Stimulated activated memory B cell treated with anti-CD40 and anti-IgM and Interleukin-4, amounts not matched to agents 10 μg/mL and 1 μg/mL and 100 μg/mL, for 72 hours (primary cell): Measurements from ENCODE around the gene ATP6V1B1.
A peak's percentile ranks its signal among the peaks of the same experiment; 100 is the strongest.

Experiments
- ATAC-seq: fragments of 150-1000 bp; cut with Tn5 transposase; 2 replicates; pipeline ENCODE4 v1.10.0; 2021
- H3K27ac Mint-ChIP-seq: one replicate; pipeline ENCODE4 v1.8.0; 2022; ENCODE audit warnings: mild to moderate bottlenecking, mixed read lengths
- H3K27me3 Mint-ChIP-seq: one replicate; pipeline ENCODE4 v1.8.0; 2022; ENCODE audit warnings: mixed read lengths
- H3K36me3 Mint-ChIP-seq: one replicate; pipeline ENCODE4 v1.8.0; 2022; ENCODE audit warnings: mixed read lengths
- H3K4me1 Mint-ChIP-seq: one replicate; pipeline ENCODE4 v1.8.0; 2022; ENCODE audit warnings: mixed read lengths
- H3K4me3 Mint-ChIP-seq: one replicate; pipeline ENCODE4 v1.8.0; 2022; ENCODE audit warnings: mild to moderate bottlenecking, moderate library complexity, mixed read lengths
- H3K9me3 Mint-ChIP-seq: one replicate; pipeline ENCODE4 v1.8.0; 2022; ENCODE audit warnings: mixed read lengths

Gene ATP6V1B1

GRCh38 chr2:70907130-70908057 is 28.3 kb upstream of the ATP6V1B1 start:
- no peak overlapping the region for H3K27ac Mint-ChIP-seq
- no peaks in the 10 kb centered on the region for H3K36me3 Mint-ChIP-seq
- H3K4me3 Mint-ChIP-seq, result peak overlapping the region; percentile 66
- ATAC-seq, result no peak
- peaks cover 21% of the 10 kb centered on the region for H3K4me1 Mint-ChIP-seq
- peaks cover 77% of the 10 kb centered on the region for H3K27me3 Mint-ChIP-seq
- H3K9me3 Mint-ChIP-seq, result no peaks in the 10 kb centered on the region

- no peaks in the 10 kb centered on the region for H3K4me1 Mint-ChIP-seq
- no peak for ATAC-seq
- H3K27me3 Mint-ChIP-seq, result peaks cover 53% of the 10 kb centered on the region
- no peak overlapping the region for H3K4me3 Mint-ChIP-seq
- no peak overlapping the region for H3K27ac Mint-ChIP-seq
- peaks cover 2% of the 10 kb centered on the region for H3K9me3 Mint-ChIP-seq
- H3K36me3 Mint-ChIP-seq, result no peaks in the 10 kb centered on the region
Measured at GRCh38 chr2:70916291-70916690, 19.4 kb upstream of the ATP6V1B1 start.

GRCh38 chr2:70918016-70918415 is 17.7 kb upstream of the ATP6V1B1 start:
- ATAC-seq, result no peak
- Mint-ChIP-seq H3K4me1 (no peaks in the 10 kb centered on the region), H3K27me3 (peaks cover 55% of the 10 kb centered on the region), H3K9me3 (peaks cover 2% of the 10 kb centered on the region), H3K36me3 (no peaks in the 10 kb centered on the region), H3K27ac (no peak overlapping the region), H3K4me3 (no peak overlapping the region)

- Mint-ChIP-seq H3K4me1 (no peaks in the 10 kb centered on the region), H3K27me3 (peaks cover 67% of the 10 kb centered on the region), H3K36me3 (no peaks in the 10 kb centered on the region), H3K9me3 (peaks cover 2% of the 10 kb centered on the region), H3K27ac (no peak overlapping the region), H3K4me3 (no peak overlapping the region)
- peak; percentile 56 for ATAC-seq
Measured at GRCh38 chr2:70919672-70920366, 15.9 kb upstream of the ATP6V1B1 start.

- no peak overlapping the region for H3K4me3 Mint-ChIP-seq
- no peaks in the 10 kb centered on the region for H3K36me3 Mint-ChIP-seq
- H3K27me3 Mint-ChIP-seq, result peaks cover 68% of the 10 kb centered on the region
Measured at GRCh38 chr2:70920367-70920715, 15.4 kb upstream of the ATP6V1B1 start.

GRCh38 chr2:70921031-70921430 is 14.7 kb upstream of the ATP6V1B1 start:
- Mint-ChIP-seq H3K27ac (no peak overlapping the region), H3K36me3 (no peaks in the 10 kb centered on the region), H3K4me1 (no peaks in the 10 kb centered on the region), H3K9me3 (peaks cover 2% of the 10 kb centered on the region), H3K27me3 (peaks cover 63% of the 10 kb centered on the region), H3K4me3 (no peak overlapping the region)
- ATAC-seq, result no peak

More at GRCh38 chr2:70920367-70920715, 15.4 kb upstream of the ATP6V1B1 start:
- peaks cover 2% of the 10 kb centered on the region for H3K9me3 Mint-ChIP-seq
- H3K27ac Mint-ChIP-seq, result no peak overlapping the region
- no peak for ATAC-seq
- H3K4me1 Mint-ChIP-seq, result no peaks in the 10 kb centered on the region

- ATAC-seq, result no peak
- no peak overlapping the region for H3K27ac Mint-ChIP-seq
- H3K27me3 Mint-ChIP-seq, result peaks cover 63% of the 10 kb centered on the region
Measured at GRCh38 chr2:70921839-70922234, 13.9 kb upstream of the ATP6V1B1 start.

GRCh38 chr2:70922235-70923234 is 13.2 kb upstream of the ATP6V1B1 start:
- no peaks in the 10 kb centered on the region for H3K36me3 Mint-ChIP-seq
- no peak overlapping the region for H3K4me3 Mint-ChIP-seq
- H3K27ac Mint-ChIP-seq, result no peak overlapping the region
- H3K27me3 Mint-ChIP-seq, result peaks cover 65% of the 10 kb centered on the region
- no peak for ATAC-seq
- peaks cover under 1% of the 10 kb centered on the region for H3K9me3 Mint-ChIP-seq
- H3K4me1 Mint-ChIP-seq, result no peaks in the 10 kb centered on the region

More at GRCh38 chr2:70921839-70922234, 13.9 kb upstream of the ATP6V1B1 start:
- peaks cover 2% of the 10 kb centered on the region for H3K9me3 Mint-ChIP-seq
- H3K36me3 Mint-ChIP-seq, result no peaks in the 10 kb centered on the region
- H3K4me3 Mint-ChIP-seq, result no peak overlapping the region
- no peaks in the 10 kb centered on the region for H3K4me1 Mint-ChIP-seq

- peaks cover 62% of the 10 kb centered on the region for H3K27me3 Mint-ChIP-seq
- H3K36me3 Mint-ChIP-seq, result no peaks in the 10 kb centered on the region
- no peak overlapping the region for H3K27ac Mint-ChIP-seq
- no peaks in the 10 kb centered on the region for H3K4me1 Mint-ChIP-seq
- H3K9me3 Mint-ChIP-seq, result no peaks in the 10 kb centered on the region
- no peak for ATAC-seq
- H3K4me3 Mint-ChIP-seq, result no peak overlapping the region
Measured at GRCh38 chr2:70923378-70924015, 12.2 kb upstream of the ATP6V1B1 start.

GRCh38 chr2:70926042-70926441 is 9.7 kb upstream of the ATP6V1B1 start:
- H3K27me3 Mint-ChIP-seq, result peaks cover 48% of the 10 kb centered on the region
- no peak overlapping the region for H3K27ac Mint-ChIP-seq
- no peaks in the 10 kb centered on the region for H3K9me3 Mint-ChIP-seq
- no peak for ATAC-seq
- H3K36me3 Mint-ChIP-seq, result no peaks in the 10 kb centered on the region
- H3K4me3 Mint-ChIP-seq, result no peak overlapping the region
- H3K4me1 Mint-ChIP-seq, result peaks cover 6% of the 10 kb centered on the region

- Mint-ChIP-seq H3K4me3 (no peak overlapping the region), H3K9me3 (no peaks in the 10 kb centered on the region), H3K27me3 (peaks cover 37% of the 10 kb centered on the region), H3K27ac (no peak overlapping the region), H3K36me3 (no peaks in the 10 kb centered on the region), H3K4me1 (peaks cover 9% of the 10 kb centered on the region)
- ATAC-seq, result no peak
Measured at GRCh38 chr2:70927138-70927537, 8.6 kb upstream of the ATP6V1B1 start.

- no peaks in the 10 kb centered on the region for H3K36me3 Mint-ChIP-seq
- no peak overlapping the region for H3K27ac Mint-ChIP-seq
- peaks cover 32% of the 10 kb centered on the region for H3K27me3 Mint-ChIP-seq
- peaks cover 9% of the 10 kb centered on the region for H3K4me1 Mint-ChIP-seq
- no peaks in the 10 kb centered on the region for H3K9me3 Mint-ChIP-seq
- no peak for ATAC-seq
- H3K4me3 Mint-ChIP-seq, result no peak overlapping the region
Measured at GRCh38 chr2:70927641-70928040, 8.1 kb upstream of the ATP6V1B1 start.

GRCh38 chr2:70928366-70928765 is 7.3 kb upstream of the ATP6V1B1 start:
- Mint-ChIP-seq H3K27ac (no peak overlapping the region), H3K4me3 (no peak overlapping the region), H3K9me3 (no peaks in the 10 kb centered on the region), H3K4me1 (peaks cover 9% of the 10 kb centered on the region), H3K36me3 (no peaks in the 10 kb centered on the region), H3K27me3 (peaks cover 25% of the 10 kb centered on the region)
- no peak for ATAC-seq
